Measurements from ENCODE around the gene PITPNC1. TPM values are rescaled to one million over a fixed set of nuclear protein-coding genes. Genes with fewer than 3 reads are reported as not detected.

PITPNC1 gene
- total and polyA plus RNA-seq, 2 donors (not counting 3 experiments of a cell fraction or from before 2014, with no cell fraction given), result 2.4 to 9.6 TPM

GRCh38 chr17:67574658-67575293 is 197.7 kb downstream of the PITPNC1 start:
- Histone ChIP-seq H4K20me1 (replicated peaks; ENCODE audit: control insufficient read depth, extremely low read depth, insufficient read depth, low read length) (no peaks in the 10 kb centered on the region), H3K27ac (ENCODE audit: insufficient read depth, low read depth, low read length) (no peak overlapping the region), H3K9me3 (replicated peaks; ENCODE audit: control insufficient read depth, insufficient read depth, low read length) (no peaks in the 10 kb centered on the region), H3K9me1 (replicated peaks; ENCODE audit: control insufficient read depth, extremely low read depth, insufficient read depth, low read length) (no peaks in the 10 kb centered on the region), H3K36me3 (ENCODE audit: control insufficient read depth in 2 of 2, extremely low read depth in 1 of 2, insufficient read depth in 2 of 2, low read length in 2 of 2) (no peaks in the 10 kb centered on the region), H3K27me3 (ENCODE audit: control insufficient read depth in 2 of 2, insufficient read depth in 2 of 2, low read length in 2 of 2) (no peaks in the 10 kb centered on the region), H3K4me2 (ENCODE audit: insufficient read depth, low read length) (no peak overlapping the region), H3K4me3 (replicated peaks in 1 of 3; ENCODE audit: insufficient read depth in 1 of 3, low read depth in 1 of 3, low read length in 3 of 3) (no peak overlapping the region), H3K79me2 (ENCODE audit: control insufficient read depth, insufficient read depth, low read length) (no peaks in the 10 kb centered on the region), H2AFZ (ENCODE audit: low read depth, low read length) (no peak overlapping the region), H3K4me1 (ENCODE audit: control insufficient read depth, extremely low read depth, insufficient read depth, low read length) (no peaks in the 10 kb centered on the region), H3K9ac (replicated peaks; ENCODE audit: extremely low read depth, insufficient read depth, low read length) (no peak overlapping the region)
- no peak for DNase-seq (ENCODE audit: low read depth, low spot score)
- POLR2A ChIA-PET, result no interaction called here
- FAIRE-seq, result no peak
- TF ChIP-seq MYC (IDR thresholded peaks at IDR 0.05; ENCODE audit: low read depth, low read length), result no peak
- no peak for TF ChIP-seq JUN (IDR thresholded peaks at IDR 0.05; ENCODE audit: borderline replicate concordance, insufficient read depth, insufficient read length, low read depth)
- TF ChIP-seq, protein P1, sequence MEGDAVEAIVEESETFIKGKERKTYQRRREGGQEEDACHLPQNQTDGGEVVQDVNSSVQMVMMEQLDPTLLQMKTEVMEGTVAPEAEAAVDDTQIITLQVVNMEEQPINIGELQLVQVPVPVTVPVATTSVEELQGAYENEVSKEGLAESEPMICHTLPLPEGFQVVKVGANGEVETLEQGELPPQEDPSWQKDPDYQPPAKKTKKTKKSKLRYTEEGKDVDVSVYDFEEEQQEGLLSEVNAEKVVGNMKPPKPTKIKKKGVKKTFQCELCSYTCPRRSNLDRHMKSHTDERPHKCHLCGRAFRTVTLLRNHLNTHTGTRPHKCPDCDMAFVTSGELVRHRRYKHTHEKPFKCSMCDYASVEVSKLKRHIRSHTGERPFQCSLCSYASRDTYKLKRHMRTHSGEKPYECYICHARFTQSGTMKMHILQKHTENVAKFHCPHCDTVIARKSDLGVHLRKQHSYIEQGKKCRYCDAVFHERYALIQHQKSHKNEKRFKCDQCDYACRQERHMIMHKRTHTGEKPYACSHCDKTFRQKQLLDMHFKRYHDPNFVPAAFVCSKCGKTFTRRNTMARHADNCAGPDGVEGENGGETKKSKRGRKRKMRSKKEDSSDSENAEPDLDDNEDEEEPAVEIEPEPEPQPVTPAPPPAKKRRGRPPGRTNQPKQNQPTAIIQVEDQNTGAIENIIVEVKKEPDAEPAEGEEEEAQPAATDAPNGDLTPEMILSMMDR (IDR thresholded peaks at IDR 0.05; ENCODE audit: extremely low read depth in 1 of 2, insufficient read depth in 1 of 2, low read depth in 1 of 2, low read length in 2 of 2), result no peak
- TF ChIP-seq POLR2AphosphoS5 (IDR thresholded peaks at IDR 0.05; ENCODE audit: insufficient read depth, low read depth, low read length), result no peak
- intact Hi-C loops (cut with micrococcal nuclease), result no loop called here
- CTCF ChIA-PET, result interaction anchor here (0.6 to 0.9 kb wide), 2 partner anchors 99 to 284 kb away, joined by 3 read pairs; no protein-coding TSS in a partner anchor
- dilution Hi-C loops (cut with MboI; ENCODE audit: extremely low pct_ligation_motif_present, low sequenced_read_pairs), result no loop called here
- no TSS peak for BruUV-seq (replicated peaks)

- Histone ChIP-seq H3K9me1 (replicated peaks; ENCODE audit: control insufficient read depth, extremely low read depth, insufficient read depth, low read length) (no peaks in the 10 kb centered on the region), H3K79me2 (ENCODE audit: control insufficient read depth, insufficient read depth, low read length) (no peaks in the 10 kb centered on the region), H3K4me1 (ENCODE audit: control insufficient read depth, extremely low read depth, insufficient read depth, low read length) (no peaks in the 10 kb centered on the region), H3K36me3 (ENCODE audit: control insufficient read depth in 2 of 2, extremely low read depth in 1 of 2, insufficient read depth in 2 of 2, low read length in 2 of 2) (no peaks in the 10 kb centered on the region), H3K9ac (replicated peaks; ENCODE audit: extremely low read depth, insufficient read depth, low read length) (no peak overlapping the region), H3K27ac (ENCODE audit: insufficient read depth, low read depth, low read length) (no peak overlapping the region), H3K9me3 (replicated peaks; ENCODE audit: control insufficient read depth, insufficient read depth, low read length) (no peaks in the 10 kb centered on the region), H2AFZ (ENCODE audit: low read depth, low read length) (no peak overlapping the region), H3K4me3 (replicated peaks in 1 of 3; ENCODE audit: insufficient read depth in 1 of 3, low read depth in 1 of 3, low read length in 3 of 3) (no peak overlapping the region), H3K27me3 (ENCODE audit: control insufficient read depth in 2 of 2, insufficient read depth in 2 of 2, low read length in 2 of 2) (no peaks in the 10 kb centered on the region), H4K20me1 (replicated peaks; ENCODE audit: control insufficient read depth, extremely low read depth, insufficient read depth, low read length) (no peaks in the 10 kb centered on the region), H3K4me2 (ENCODE audit: insufficient read depth, low read length) (no peak overlapping the region)
- no peak for FAIRE-seq
- intact Hi-C loops (cut with micrococcal nuclease) (no loop called here), dilution Hi-C loops (cut with MboI; ENCODE audit: extremely low pct_ligation_motif_present, low sequenced_read_pairs) (no loop called here)
- no TSS peak for BruUV-seq (replicated peaks)
- TF ChIP-seq GATA2 (IDR thresholded peaks at IDR 0.05; ENCODE audit: insufficient read depth, insufficient read length, low read depth, low read length) (no peak), JUN (IDR thresholded peaks at IDR 0.05; ENCODE audit: borderline replicate concordance, insufficient read depth, insufficient read length, low read depth) (no peak), POLR2AphosphoS5 (IDR thresholded peaks at IDR 0.05; ENCODE audit: insufficient read depth, low read depth, low read length) (no peak), POLR2A (IDR thresholded peaks at IDR 0.05; ENCODE audit: low read depth, low read length) (no peak), EZH2 (IDR thresholded peaks at IDR 0.05; ENCODE audit: borderline replicate concordance, low read depth, low read length, severe bottlenecking) (no peak), FOS (IDR thresholded peaks at IDR 0.05; ENCODE audit: borderline replicate concordance, insufficient read depth, low read length) (no peak), MYC (IDR thresholded peaks at IDR 0.05; ENCODE audit: low read depth, low read length) (no peak)
- TF ChIP-seq, protein P2, sequence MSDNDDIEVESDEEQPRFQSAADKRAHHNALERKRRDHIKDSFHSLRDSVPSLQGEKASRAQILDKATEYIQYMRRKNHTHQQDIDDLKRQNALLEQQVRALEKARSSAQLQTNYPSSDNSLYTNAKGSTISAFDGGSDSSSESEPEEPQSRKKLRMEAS (IDR thresholded peaks at IDR 0.05; ENCODE audit: insufficient read depth, insufficient read length), result no peak
- TF ChIP-seq, protein P1 (IDR thresholded peaks at IDR 0.05; ENCODE audit: extremely low read depth in 1 of 2, insufficient read depth in 1 of 2, low read depth in 1 of 2, low read length in 2 of 2), result no peak
- ChIA-PET CTCF (no interaction called here), POLR2A (no interaction called here)
- DNase-seq (ENCODE audit: low read depth, low spot score), result no peak
Observed at GRCh38 chr17:67575325-67575724, 198.2 kb downstream of the PITPNC1 start.

Data from endothelial cell of umbilical vein (primary cell).